ENCODE data around the gene NHLRC4. TPM values are rescaled to one million over a fixed set of nuclear protein-coding genes. Genes with fewer than 3 reads are reported as not detected.

Gene NHLRC4
- total RNA-seq, 3 donors from 2014 or later: 0.13 to 0.18 (median 0.16) TPM

GRCh38 chr16:537415-538335, 29.1 kb upstream of the NHLRC4 start:
- peaks cover 2% of the 10 kb centered on the region for H3K4me1 Mint-ChIP-seq (ENCODE audit: low read depth)
- H3K4me3 Mint-ChIP-seq: no peak overlapping the region
- H3K9me3 Mint-ChIP-seq: no peaks in the 10 kb centered on the region
- ATAC-seq: no peak
- no peaks in the 10 kb centered on the region for H3K27me3 Mint-ChIP-seq (ENCODE audit: low read depth)
- no peak for DNase-seq
- peaks cover 4% of the 10 kb centered on the region for H3K36me3 Mint-ChIP-seq (ENCODE audit: insufficient read depth)

- H3K36me3 Mint-ChIP-seq (ENCODE audit: insufficient read depth): peaks cover 4% of the 10 kb centered on the region
- DNase-seq (no peak), ATAC-seq (no peak)
- no peaks in the 10 kb centered on the region for H3K27me3 Mint-ChIP-seq (ENCODE audit: low read depth)
- peaks cover 2% of the 10 kb centered on the region for H3K4me1 Mint-ChIP-seq (ENCODE audit: low read depth)
- no peaks in the 10 kb centered on the region for H3K9me3 Mint-ChIP-seq
- H3K4me3 Mint-ChIP-seq: no peak overlapping the region
Observed at GRCh38 chr16:539901-540530, 26.8 kb upstream of the NHLRC4 start.

GRCh38 chr16:540645-541340, 26.0 kb upstream of the NHLRC4 start:
- Mint-ChIP-seq H3K27me3 (ENCODE audit: low read depth) (no peaks in the 10 kb centered on the region), H3K9me3 (no peaks in the 10 kb centered on the region), H3K4me3 (no peak overlapping the region), H3K36me3 (ENCODE audit: insufficient read depth) (peaks cover 5% of the 10 kb centered on the region), H3K4me1 (ENCODE audit: low read depth) (peaks cover 2% of the 10 kb centered on the region)
- no peak for DNase-seq
- no peak for ATAC-seq

GRCh38 chr16:543301-544164, 23.3 kb upstream of the NHLRC4 start:
- H3K4me3 Mint-ChIP-seq: no peak overlapping the region
- H3K36me3 Mint-ChIP-seq (ENCODE audit: insufficient read depth): peaks cover 5% of the 10 kb centered on the region
- H3K9me3 Mint-ChIP-seq: no peaks in the 10 kb centered on the region
- no peak for DNase-seq
- no peak for ATAC-seq
- H3K27me3 Mint-ChIP-seq (ENCODE audit: low read depth): no peaks in the 10 kb centered on the region
- peaks cover 2% of the 10 kb centered on the region for H3K4me1 Mint-ChIP-seq (ENCODE audit: low read depth)

GRCh38 chr16:544517-544916, 22.3 kb upstream of the NHLRC4 start:
- no peaks in the 10 kb centered on the region for H3K4me1 Mint-ChIP-seq (ENCODE audit: low read depth)
- H3K36me3 Mint-ChIP-seq (ENCODE audit: insufficient read depth): peaks cover 1% of the 10 kb centered on the region
- no peak overlapping the region for H3K4me3 Mint-ChIP-seq
- ATAC-seq (no peak), DNase-seq (no peak)
- no peaks in the 10 kb centered on the region for H3K9me3 Mint-ChIP-seq
- no peaks in the 10 kb centered on the region for H3K27me3 Mint-ChIP-seq (ENCODE audit: low read depth)

- ATAC-seq (peak; percentile 58 to 68), DNase-seq (peak; percentile 48)
- Mint-ChIP-seq H3K4me1 (ENCODE audit: low read depth) (no peaks in the 10 kb centered on the region), H3K36me3 (ENCODE audit: insufficient read depth) (peaks cover 1% of the 10 kb centered on the region), H3K9me3 (no peaks in the 10 kb centered on the region), H3K27me3 (ENCODE audit: low read depth) (no peaks in the 10 kb centered on the region), H3K4me3 (no peak overlapping the region)
Observed at GRCh38 chr16:546909-547770, 19.7 kb upstream of the NHLRC4 start.

GRCh38 chr16:548586-548985, 18.2 kb upstream of the NHLRC4 start:
- Mint-ChIP-seq H3K4me3 (no peak overlapping the region), H3K27me3 (ENCODE audit: low read depth) (no peaks in the 10 kb centered on the region), H3K9me3 (no peaks in the 10 kb centered on the region), H3K4me1 (ENCODE audit: low read depth) (no peaks in the 10 kb centered on the region), H3K36me3 (ENCODE audit: insufficient read depth) (peaks cover 1% of the 10 kb centered on the region)
- ATAC-seq: no peak
- no peak for DNase-seq

- DNase-seq (no peak), ATAC-seq (no peak)
- H3K4me3 Mint-ChIP-seq: no peak overlapping the region
- peaks cover 1% of the 10 kb centered on the region for H3K36me3 Mint-ChIP-seq (ENCODE audit: insufficient read depth)
- no peaks in the 10 kb centered on the region for H3K4me1 Mint-ChIP-seq (ENCODE audit: low read depth)
- no peaks in the 10 kb centered on the region for H3K9me3 Mint-ChIP-seq
- H3K27me3 Mint-ChIP-seq (ENCODE audit: low read depth): no peaks in the 10 kb centered on the region
Observed at GRCh38 chr16:549544-550263, 17.1 kb upstream of the NHLRC4 start.

- no peak overlapping the region for H3K4me3 Mint-ChIP-seq
- H3K27me3 Mint-ChIP-seq (ENCODE audit: low read depth): no peaks in the 10 kb centered on the region
- no peak for ATAC-seq
- no peaks in the 10 kb centered on the region for H3K4me1 Mint-ChIP-seq (ENCODE audit: low read depth)
- no peaks in the 10 kb centered on the region for H3K36me3 Mint-ChIP-seq (ENCODE audit: insufficient read depth)
- no peak for DNase-seq
- no peaks in the 10 kb centered on the region for H3K9me3 Mint-ChIP-seq
Observed at GRCh38 chr16:551210-551609, 15.6 kb upstream of the NHLRC4 start.

GRCh38 chr16:552171-552570, 14.6 kb upstream of the NHLRC4 start:
- no peaks in the 10 kb centered on the region for H3K9me3 Mint-ChIP-seq
- no peak for ATAC-seq
- H3K36me3 Mint-ChIP-seq (ENCODE audit: insufficient read depth): no peaks in the 10 kb centered on the region
- H3K27me3 Mint-ChIP-seq (ENCODE audit: low read depth): no peaks in the 10 kb centered on the region
- no peaks in the 10 kb centered on the region for H3K4me1 Mint-ChIP-seq (ENCODE audit: low read depth)
- H3K4me3 Mint-ChIP-seq: no peak overlapping the region
- DNase-seq: no peak

GRCh38 chr16:553601-554296, 13.1 kb upstream of the NHLRC4 start:
- no peaks in the 10 kb centered on the region for H3K4me1 Mint-ChIP-seq (ENCODE audit: low read depth)
- no peak overlapping the region for H3K4me3 Mint-ChIP-seq
- no peaks in the 10 kb centered on the region for H3K9me3 Mint-ChIP-seq
- ATAC-seq (no peak), DNase-seq (no peak)
- no peaks in the 10 kb centered on the region for H3K36me3 Mint-ChIP-seq (ENCODE audit: insufficient read depth)
- H3K27me3 Mint-ChIP-seq (ENCODE audit: low read depth): peaks cover 10% of the 10 kb centered on the region

GRCh38 chr16:554297-554621, 12.5 kb upstream of the NHLRC4 start:
- Mint-ChIP-seq H3K9me3 (no peaks in the 10 kb centered on the region), H3K36me3 (ENCODE audit: insufficient read depth) (no peaks in the 10 kb centered on the region), H3K27me3 (ENCODE audit: low read depth) (peaks cover 12% of the 10 kb centered on the region), H3K4me3 (no peak overlapping the region), H3K4me1 (ENCODE audit: low read depth) (no peaks in the 10 kb centered on the region)
- ATAC-seq (no peak), DNase-seq (no peak)
